Measurements from ENCODE around the gene POT1.

POT1 gene

GRCh38 chr7:124791426-124791825 is 138.2 kb downstream of the POT1 start:
- no peak for TF ChIP-seq CTCF (IDR thresholded peaks at IDR 0.05; ENCODE audit: control insufficient read depth, insufficient read depth, low read depth, low read length, missing control alignments)
- DNase-seq (ENCODE audit: low read depth) = no peak
- no peak overlapping the region for H3K4me3 ChIP-seq (ENCODE audit: control insufficient read depth, low read depth, low read length)

GRCh38 chr7:124790645-124791044 is 139.0 kb downstream of the POT1 start:
- no peak for DNase-seq (ENCODE audit: low read depth)
- H3K4me3 ChIP-seq (ENCODE audit: control insufficient read depth, low read depth, low read length) = no peak overlapping the region; the same call in 1 of the 2 replicates
- no peak for TF ChIP-seq CTCF (IDR thresholded peaks at IDR 0.05; ENCODE audit: control insufficient read depth, insufficient read depth, low read depth, low read length, missing control alignments)

DNA sequence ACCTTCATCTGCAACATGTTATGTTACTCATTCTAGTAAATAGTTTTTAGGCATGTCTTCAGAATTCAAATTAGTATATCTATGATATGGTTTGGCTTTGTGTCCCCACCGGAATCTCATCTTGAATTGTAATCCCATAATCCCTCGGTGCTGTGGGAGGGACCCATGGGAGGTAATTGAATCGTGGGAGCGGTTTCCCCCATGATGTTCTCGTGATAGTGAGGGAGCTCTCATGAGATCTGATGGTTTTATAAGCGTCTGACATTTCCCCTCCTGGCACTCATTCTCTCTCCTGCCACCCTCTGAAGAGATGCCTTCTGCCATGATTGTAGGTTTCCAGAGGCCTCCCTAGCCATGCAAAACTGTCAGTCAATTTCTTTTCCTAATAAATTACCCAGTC is 143.6 kb downstream of the POT1 start:
- no peak for TF ChIP-seq CTCF (IDR thresholded peaks at IDR 0.05; ENCODE audit: control insufficient read depth, insufficient read depth, low read depth, low read length, missing control alignments)
- H3K4me3 ChIP-seq (ENCODE audit: control insufficient read depth, low read depth, low read length) = no peak overlapping the region
- no peak for DNase-seq (ENCODE audit: low read depth)

GRCh38 chr7:124784879-124785818 is 144.5 kb downstream of the POT1 start:
- H3K4me3 ChIP-seq (ENCODE audit: control insufficient read depth, low read depth, low read length) = no peak overlapping the region
- peak; percentile 80 for TF ChIP-seq CTCF (IDR thresholded peaks at IDR 0.05; ENCODE audit: control insufficient read depth, insufficient read depth, low read depth, low read length, missing control alignments)
- peak; percentile 14 for DNase-seq (ENCODE audit: low read depth)

DNA sequence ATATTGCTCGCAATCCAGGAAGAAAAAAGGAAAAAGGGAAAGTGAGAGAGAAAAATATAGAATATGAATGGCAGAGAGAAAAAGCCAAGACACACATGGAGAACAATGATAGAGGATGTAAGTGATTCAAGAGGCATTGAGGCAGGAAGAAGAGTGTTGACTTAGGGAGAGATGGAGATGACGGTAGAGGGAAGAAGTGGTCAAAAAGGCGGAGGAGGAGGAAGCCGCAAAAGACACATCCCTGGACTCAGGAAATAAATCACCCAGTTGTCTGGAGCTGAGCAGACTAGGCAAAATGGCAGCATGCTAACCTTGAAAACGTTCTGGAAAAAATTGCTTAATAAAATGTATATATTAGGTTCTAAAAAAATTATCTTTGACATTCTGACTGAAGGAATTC is 146.4 kb downstream of the POT1 start:
- no peak for TF ChIP-seq CTCF (IDR thresholded peaks at IDR 0.05; ENCODE audit: control insufficient read depth, insufficient read depth, low read depth, low read length, missing control alignments)
- H3K4me3 ChIP-seq (ENCODE audit: control insufficient read depth, low read depth, low read length) = no peak overlapping the region
- DNase-seq (ENCODE audit: low read depth) = no peak

GRCh38 chr7:124781907-124782734 is 147.5 kb downstream of the POT1 start:
- no peak for DNase-seq (ENCODE audit: low read depth)
- no peak overlapping the region for H3K4me3 ChIP-seq (ENCODE audit: control insufficient read depth, low read depth, low read length)
- TF ChIP-seq CTCF (IDR thresholded peaks at IDR 0.05; ENCODE audit: control insufficient read depth, insufficient read depth, low read depth, low read length, missing control alignments) = no peak
